Liver (tissue), 9 donors: Measurements from ENCODE around the gene FBXW5. TPM values are rescaled to one million over a fixed set of nuclear protein-coding genes. Genes with fewer than 3 reads are reported as not detected.

Experiments used
- DNase-seq: peaks from one replicate; pipeline ENCODE4 v3.0.0-alpha.2; 2017; ENCODE audit warnings: low spot score
- H3K27ac ChIP-seq, 2 donors: one replicate each; pipeline ENCODE4 v1.7.0; 2013; ENCODE audit warnings: inconsistent platforms in 2 of 2, low read length in 2 of 2, control low read depth in 1 of 2, low read depth in 1 of 2, mild to moderate bottlenecking in 1 of 2
- H3K27me3 ChIP-seq, 4 donors: one replicate each; pipeline versions ENCODE4 v1.6.1 to v1.7.0; 2013; ENCODE audit warnings: low read length in 3 of 4, inconsistent platforms in 1 of 4, mild to moderate bottlenecking in 1 of 4, moderate library complexity in 1 of 4; ENCODE audit not compliant: control insufficient read depth in 4 of 4, insufficient read depth in 4 of 4
- H3K36me3 ChIP-seq, 4 donors: one replicate each; pipeline versions ENCODE4 v1.6.1 to v1.7.0; 2013; ENCODE audit warnings: low read length in 3 of 4, mild to moderate bottlenecking in 3 of 4, low read depth in 1 of 4, moderate library complexity in 1 of 4; ENCODE audit not compliant: control insufficient read depth in 4 of 4, insufficient read depth in 3 of 4
- H3K4me1 ChIP-seq, 4 donors: one replicate each; pipeline versions ENCODE4 v1.6.1 to v1.7.0; 2013; ENCODE audit warnings: low read length in 3 of 4, mild to moderate bottlenecking in 3 of 4, moderate library complexity in 1 of 4; ENCODE audit not compliant: control insufficient read depth in 4 of 4, insufficient read depth in 4 of 4
- H3K4me3 ChIP-seq, 3 donors: one replicate each; pipeline versions ENCODE4 v1.6.1 to v1.7.0; 2013; ENCODE audit warnings: low read length in 3 of 3, control low read depth in 1 of 3, low read depth in 1 of 3, mild to moderate bottlenecking in 1 of 3
- H3K9ac ChIP-seq, 2 donors: one replicate each; pipeline ENCODE4 v1.7.0; 2013; ENCODE audit warnings: low read length in 2 of 2, mild to moderate bottlenecking in 2 of 2, moderate library complexity in 2 of 2, control low read depth in 1 of 2, low read depth in 1 of 2
- H3K9me3 ChIP-seq, 4 donors: one replicate each; pipeline versions ENCODE4 v1.6.1 to v1.7.0; 2013; ENCODE audit warnings: low read length in 3 of 4; ENCODE audit not compliant: control insufficient read depth in 4 of 4
- EGR1 ChIP-seq, 2 donors: IDR thresholded peaks; 2 replicates each; pipeline ENCODE4 v1.6.1; 2016 to 2018; ENCODE audit warnings: antibody characterized with exemption in 2 of 2, low read depth in 2 of 2
- FOXA1 ChIP-seq: IDR thresholded peaks from 2 replicates; pipeline ENCODE4 v1.6.1; 2016; ENCODE audit warnings: antibody characterized with exemption
- FOXA2 ChIP-seq: IDR thresholded peaks from 2 replicates; pipeline ENCODE4 v1.6.1; 2016; ENCODE audit warnings: antibody characterized with exemption
- GABPA ChIP-seq, 2 donors: IDR thresholded peaks in 1 of 2; conservative IDR thresholded peaks in 1 of 2; 2 replicates each; pipeline ENCODE4 v1.6.1; 2016; ENCODE audit warnings: antibody characterized with exemption in 2 of 2, mild to moderate bottlenecking in 1 of 2, moderate library complexity in 1 of 2
- HNF4A ChIP-seq, 2 donors: conservative IDR thresholded peaks; 2 replicates each; pipeline ENCODE4 v1.6.1; 2016; ENCODE audit warnings: antibody characterized with exemption in 2 of 2, mild to moderate bottlenecking in 2 of 2
- HNF4G ChIP-seq: IDR thresholded peaks from 2 replicates; pipeline ENCODE4 v1.6.1; 2016; ENCODE audit warnings: antibody characterized with exemption
- JUND ChIP-seq, 2 donors: IDR thresholded peaks; 2 replicates each; pipeline ENCODE4 v1.6.1; 2016; ENCODE audit warnings: antibody characterized with exemption in 2 of 2
- NR2F2 ChIP-seq: IDR thresholded peaks from 2 replicates; pipeline ENCODE4 v1.6.1; 2016; ENCODE audit warnings: antibody characterized with exemption
- RAD21 ChIP-seq, 2 donors: IDR thresholded peaks; 2 replicates each; pipeline ENCODE4 v1.6.1; 2016; ENCODE audit warnings: antibody characterized with exemption in 2 of 2, mild to moderate bottlenecking in 2 of 2
- RXRA ChIP-seq, 2 donors: IDR thresholded peaks; 2 replicates each; pipeline ENCODE4 v1.6.1; 2017 to 2018; ENCODE audit warnings: antibody characterized with exemption in 2 of 2, mild to moderate bottlenecking in 1 of 2
- SP1 ChIP-seq: IDR thresholded peaks from 2 replicates; pipeline ENCODE4 v1.6.1; 2018; ENCODE audit warnings: antibody characterized with exemption, mild to moderate bottlenecking
- TAF1 ChIP-seq: conservative IDR thresholded peaks from 2 replicates; pipeline ENCODE4 v1.6.1; 2016; ENCODE audit warnings: antibody characterized with exemption, mild to moderate bottlenecking
- YY1 ChIP-seq: IDR thresholded peaks from 2 replicates; pipeline ENCODE4 v1.6.1; 2016; ENCODE audit warnings: antibody characterized with exemption, mild to moderate bottlenecking
- WGBS: extraction: QIAGEN DNeasy Blood & Tissue Kit; methylation state at CpG from one replicate; pipeline ENCODE4 v1.1.7; 2013; 5-methylcytosine and 5-hydroxymethylcytosine counted together
- polyA plus RNA-seq, 2 donors: library from polyadenylated mRNA; stranded (reverse) in 1 of 2; unstranded in 1 of 2; fragments of 200-250 nt in 1 of 2; fragments of >200 nt in 1 of 2; fragmentation: Nextera tagmentation in 1 of 2; extraction: Ambion mirVana in 1 of 2; gene quantifications; one replicate each; pipeline versions ENCODE4 v1.2.1 to v1.2.3, GENCODE V29; 2013 to 2015
- total RNA-seq, 2 donors: library from RNA; depleted of rRNA; stranded (reverse); fragments of >200 nt; gene quantifications; one replicate each; pipeline ENCODE4 v1.2.3, GENCODE V29; 2014
- TF ChIP-seq, protein P1 (sequence below): fragments of 150-350 bp; IDR thresholded peaks from 2 replicates; pipeline ENCODE4 v1.5.1; 2017; ENCODE audit warnings: improper control_type of control experiment, low read depth, low read length; ENCODE audit not compliant: missing input control
- TF ChIP-seq, protein P2 (sequence below): IDR thresholded peaks from 2 replicates; pipeline ENCODE4 v1.6.1; 2016; ENCODE audit warnings: antibody characterized with exemption
- TF ChIP-seq, protein P3 (sequence below): IDR thresholded peaks from 2 replicates; pipeline ENCODE4 v1.6.1; 2016; ENCODE audit warnings: antibody characterized with exemption, mild to moderate bottlenecking
- donor health status: healthy.
- donor health status: healthy.
- donor health status: healthy.
- donor health status: healthy.
- donor health status: healthy.

Gene FBXW5
- total and polyA plus RNA-seq, 4 donors, result 64.0 to 163 (median 109) TPM

DNA sequence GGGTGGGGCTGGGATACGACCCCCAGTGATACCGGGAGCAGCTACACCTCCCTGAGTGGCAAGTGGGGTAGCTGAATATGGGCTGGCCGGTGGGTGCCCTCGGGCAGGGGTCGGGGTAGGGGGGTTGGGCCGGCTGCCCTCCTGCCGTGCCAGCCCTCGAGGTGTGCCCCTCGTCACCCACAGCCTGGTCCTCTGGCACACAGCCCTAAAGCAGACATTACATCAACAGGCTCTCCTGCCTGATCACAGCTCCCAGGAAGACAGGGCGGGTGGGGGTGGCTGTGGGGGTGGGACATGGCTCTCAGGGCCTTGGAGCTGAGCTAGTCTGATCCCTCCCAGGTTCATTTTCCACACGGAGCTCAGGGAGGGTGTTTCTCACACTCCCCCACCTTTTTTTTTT lies 23.2 kb downstream of the FBXW5 start:
- DNase-seq, result no peak
- no peaks in the 10 kb centered on the region for H3K27me3 ChIP-seq
- TF ChIP-seq FOXA1 (no peak), RXRA (IDR thresholded peaks at IDR 0.05) (no peak), RAD21 (IDR thresholded peaks at IDR 0.05) (no peak), SP1 (no peak), HNF4G (no peak), GABPA (IDR thresholded peaks at IDR 0.05 in 1 of 2, conservative IDR thresholded peaks at IDR 0.05 in 1 of 2) (no peak), JUND (IDR thresholded peaks at IDR 0.05) (no peak), YY1 (no peak), TAF1 (no peak), HNF4A (conservative IDR thresholded peaks at IDR 0.05) (no peak)
- TF ChIP-seq, protein P1, sequence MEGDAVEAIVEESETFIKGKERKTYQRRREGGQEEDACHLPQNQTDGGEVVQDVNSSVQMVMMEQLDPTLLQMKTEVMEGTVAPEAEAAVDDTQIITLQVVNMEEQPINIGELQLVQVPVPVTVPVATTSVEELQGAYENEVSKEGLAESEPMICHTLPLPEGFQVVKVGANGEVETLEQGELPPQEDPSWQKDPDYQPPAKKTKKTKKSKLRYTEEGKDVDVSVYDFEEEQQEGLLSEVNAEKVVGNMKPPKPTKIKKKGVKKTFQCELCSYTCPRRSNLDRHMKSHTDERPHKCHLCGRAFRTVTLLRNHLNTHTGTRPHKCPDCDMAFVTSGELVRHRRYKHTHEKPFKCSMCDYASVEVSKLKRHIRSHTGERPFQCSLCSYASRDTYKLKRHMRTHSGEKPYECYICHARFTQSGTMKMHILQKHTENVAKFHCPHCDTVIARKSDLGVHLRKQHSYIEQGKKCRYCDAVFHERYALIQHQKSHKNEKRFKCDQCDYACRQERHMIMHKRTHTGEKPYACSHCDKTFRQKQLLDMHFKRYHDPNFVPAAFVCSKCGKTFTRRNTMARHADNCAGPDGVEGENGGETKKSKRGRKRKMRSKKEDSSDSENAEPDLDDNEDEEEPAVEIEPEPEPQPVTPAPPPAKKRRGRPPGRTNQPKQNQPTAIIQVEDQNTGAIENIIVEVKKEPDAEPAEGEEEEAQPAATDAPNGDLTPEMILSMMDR, result no peak
- TF ChIP-seq, protein P2, sequence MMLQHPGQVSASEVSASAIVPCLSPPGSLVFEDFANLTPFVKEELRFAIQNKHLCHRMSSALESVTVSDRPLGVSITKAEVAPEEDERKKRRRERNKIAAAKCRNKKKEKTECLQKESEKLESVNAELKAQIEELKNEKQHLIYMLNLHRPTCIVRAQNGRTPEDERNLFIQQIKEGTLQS, result no peak
- TF ChIP-seq, protein P3, sequence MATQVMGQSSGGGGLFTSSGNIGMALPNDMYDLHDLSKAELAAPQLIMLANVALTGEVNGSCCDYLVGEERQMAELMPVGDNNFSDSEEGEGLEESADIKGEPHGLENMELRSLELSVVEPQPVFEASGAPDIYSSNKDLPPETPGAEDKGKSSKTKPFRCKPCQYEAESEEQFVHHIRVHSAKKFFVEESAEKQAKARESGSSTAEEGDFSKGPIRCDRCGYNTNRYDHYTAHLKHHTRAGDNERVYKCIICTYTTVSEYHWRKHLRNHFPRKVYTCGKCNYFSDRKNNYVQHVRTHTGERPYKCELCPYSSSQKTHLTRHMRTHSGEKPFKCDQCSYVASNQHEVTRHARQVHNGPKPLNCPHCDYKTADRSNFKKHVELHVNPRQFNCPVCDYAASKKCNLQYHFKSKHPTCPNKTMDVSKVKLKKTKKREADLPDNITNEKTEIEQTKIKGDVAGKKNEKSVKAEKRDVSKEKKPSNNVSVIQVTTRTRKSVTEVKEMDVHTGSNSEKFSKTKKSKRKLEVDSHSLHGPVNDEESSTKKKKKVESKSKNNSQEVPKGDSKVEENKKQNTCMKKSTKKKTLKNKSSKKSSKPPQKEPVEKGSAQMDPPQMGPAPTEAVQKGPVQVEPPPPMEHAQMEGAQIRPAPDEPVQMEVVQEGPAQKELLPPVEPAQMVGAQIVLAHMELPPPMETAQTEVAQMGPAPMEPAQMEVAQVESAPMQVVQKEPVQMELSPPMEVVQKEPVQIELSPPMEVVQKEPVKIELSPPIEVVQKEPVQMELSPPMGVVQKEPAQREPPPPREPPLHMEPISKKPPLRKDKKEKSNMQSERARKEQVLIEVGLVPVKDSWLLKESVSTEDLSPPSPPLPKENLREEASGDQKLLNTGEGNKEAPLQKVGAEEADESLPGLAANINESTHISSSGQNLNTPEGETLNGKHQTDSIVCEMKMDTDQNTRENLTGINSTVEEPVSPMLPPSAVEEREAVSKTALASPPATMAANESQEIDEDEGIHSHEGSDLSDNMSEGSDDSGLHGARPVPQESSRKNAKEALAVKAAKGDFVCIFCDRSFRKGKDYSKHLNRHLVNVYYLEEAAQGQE, result no peak
- H3K36me3 ChIP-seq, result peaks cover 8 to 52% (median 11%) of the 10 kb centered on the region in 4 donors
- H3K27ac ChIP-seq, result no peak overlapping the region
- H3K4me1 ChIP-seq, result no peaks in the 10 kb centered on the region
- no peak overlapping the region for H3K9ac ChIP-seq
- no peaks in the 10 kb centered on the region for H3K9me3 ChIP-seq
- no peak overlapping the region for H3K4me3 ChIP-seq
- 92% methylated on average over 11 of the region's 11 CpGs for WGBS

DNA sequence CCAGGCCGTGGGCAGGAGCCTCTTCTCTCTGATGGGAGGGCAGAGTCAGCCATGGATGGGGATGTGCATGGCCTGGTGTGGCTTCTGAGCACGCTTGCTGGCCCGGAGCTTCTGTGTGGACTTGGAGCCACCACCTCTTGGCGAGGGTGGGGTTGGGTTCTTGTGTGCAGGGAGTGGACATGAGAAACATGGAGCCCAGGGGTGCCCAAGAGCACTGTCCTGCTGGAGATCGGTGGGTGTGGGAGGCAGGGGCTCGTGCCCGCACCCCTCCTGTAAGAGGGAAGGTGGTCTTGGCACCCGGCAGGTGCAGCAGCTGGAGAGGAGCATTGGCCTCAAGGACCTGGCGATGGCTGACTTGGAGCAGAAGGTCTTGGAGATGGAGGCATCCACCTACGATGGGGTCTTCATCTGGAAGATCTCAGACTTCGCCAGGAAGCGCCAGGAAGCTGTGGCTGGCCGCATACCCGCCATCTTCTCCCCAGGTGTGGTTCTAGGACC lies 23.8 kb downstream of the FBXW5 start:
- no peak for DNase-seq
- Histone ChIP-seq H3K9me3 (no peaks in the 10 kb centered on the region), H3K9ac (no peak overlapping the region), H3K4me1 (no peaks in the 10 kb centered on the region), H3K36me3 (peaks cover 8 to 50% (median 12%) of the 10 kb centered on the region in 4 donors), H3K27ac (no peak overlapping the region), H3K4me3 (no peak overlapping the region), H3K27me3 (no peaks in the 10 kb centered on the region)
- TF ChIP-seq NR2F2 (no peak), RAD21 (IDR thresholded peaks at IDR 0.05) (no peak), FOXA1 (no peak), HNF4A (conservative IDR thresholded peaks at IDR 0.05) (no peak), YY1 (no peak), FOXA2 (no peak), JUND (IDR thresholded peaks at IDR 0.05) (no peak), RXRA (IDR thresholded peaks at IDR 0.05) (no peak), HNF4G (no peak), EGR1 (IDR thresholded peaks at IDR 0.05; ENCODE audit: low read depth in 2 of 2) (no peak)
- 97% methylated on average over 14 of the region's 14 CpGs for WGBS
